ENCODE results near the gene SPARC.
A peak's percentile ranks its signal among the peaks of the same experiment; 100 is the strongest.

Gene SPARC

GRCh38 chr5:151659001-151659754 lies 27.5 kb downstream of the SPARC start:
- DNase-seq (ENCODE audit: low spot score) = peak; percentile 87

- DNase-seq (ENCODE audit: low spot score) = no peak
Measured at GRCh38 chr5:151657114-151657513, 29.6 kb downstream of the SPARC start.

GRCh38 chr5:151656311-151656710 lies 30.4 kb downstream of the SPARC start:
- no peak for DNase-seq (ENCODE audit: low spot score)

- DNase-seq (ENCODE audit: low spot score) = peak; percentile 93
Measured at GRCh38 chr5:151651997-151652645, 34.6 kb downstream of the SPARC start.

- no peak for DNase-seq (ENCODE audit: low spot score)
Measured at GRCh38 chr5:151648988-151649387, 37.7 kb downstream of the SPARC start.

- no peak for DNase-seq (ENCODE audit: low spot score)
Measured at GRCh38 chr5:151648089-151648488, 38.6 kb downstream of the SPARC start.

GRCh38 chr5:151647320-151647861 lies 39.3 kb downstream of the SPARC start:
- DNase-seq (ENCODE audit: low spot score) = no peak

GRCh38 chr5:151646334-151646733 lies 40.4 kb downstream of the SPARC start:
- no peak for DNase-seq (ENCODE audit: low spot score)

- DNase-seq (ENCODE audit: low spot score) = no peak
Measured at GRCh38 chr5:151643388-151643787, 43.3 kb downstream of the SPARC start.

GRCh38 chr5:151642472-151643140 lies 44.1 kb downstream of the SPARC start:
- no peak for DNase-seq (ENCODE audit: low spot score)

- DNase-seq (ENCODE audit: low spot score) = no peak
Measured at GRCh38 chr5:151638619-151639018, 48.1 kb downstream of the SPARC start.

GRCh38 chr5:151637676-151638075 lies 49.0 kb downstream of the SPARC start:
- DNase-seq (ENCODE audit: low spot score) = no peak

- DNase-seq (ENCODE audit: low spot score) = no peak
Measured at GRCh38 chr5:151633892-151634291, 52.8 kb downstream of the SPARC start.

GRCh38 chr5:151632941-151633340 lies 53.8 kb downstream of the SPARC start:
- DNase-seq (ENCODE audit: low spot score) = no peak

GRCh38 chr5:151632524-151632923 lies 54.2 kb downstream of the SPARC start:
- DNase-seq (ENCODE audit: low spot score) = no peak

- no peak for DNase-seq (ENCODE audit: low spot score)
Measured at GRCh38 chr5:151631941-151632340, 54.8 kb downstream of the SPARC start.

- no peak for DNase-seq (ENCODE audit: low spot score)
Measured at GRCh38 chr5:151630088-151630487, 56.6 kb downstream of the SPARC start.

- peak; percentile 69 for DNase-seq (ENCODE audit: low spot score)
Measured at GRCh38 chr5:151628112-151628823, 58.4 kb downstream of the SPARC start.

- no peak for DNase-seq (ENCODE audit: low spot score)
Measured at GRCh38 chr5:151627650-151628049, 59.1 kb downstream of the SPARC start.

GRCh38 chr5:151625285-151625684 lies 61.4 kb downstream of the SPARC start:
- no peak for DNase-seq (ENCODE audit: low spot score)

GRCh38 chr5:151624476-151624875 lies 62.2 kb downstream of the SPARC start:
- no peak for DNase-seq (ENCODE audit: low spot score)

All from AG20443 (cell line).